Neural cell (in vitro differentiated cells): ENCODE measurements around the gene DENND1A. TPM values are rescaled to one million over a fixed set of nuclear protein-coding genes. Genes with fewer than 3 reads are reported as not detected.

Experiments
- H2AFZ ChIP-seq: fragments of 200-600, 300-800 bp; sonication (generic), shearing (Covaris generic); 2 replicates; pipeline ENCODE4 v1.6.0; 2014; ENCODE audit warnings: low read depth, mild to moderate bottlenecking, antibody characterized with exemption, low read length, moderate library complexity
- H3F3A ChIP-seq: fragments of 200-600 bp; shearing (Covaris generic); 2 replicates; pipeline ENCODE4 v1.6.1; 2016; ENCODE audit warnings: mild to moderate bottlenecking, moderate library complexity, mixed read lengths, antibody characterized with exemption, low read length; ENCODE audit not compliant: insufficient read depth, poor library complexity, severe bottlenecking
- H3K27ac ChIP-seq: fragments of 200-600, 300-800 bp; sonication (generic), shearing (Covaris generic); 2 replicates; pipeline ENCODE4 v1.5.1; 2014; ENCODE audit warnings: mild to moderate bottlenecking, low read length, moderate library complexity
- H3K27me3 ChIP-seq: fragments of 300-800, 200-600 bp; sonication (generic), shearing (Covaris generic); 2 replicates; pipeline ENCODE4 v1.6.0; 2014; ENCODE audit warnings: mild to moderate bottlenecking, low read depth, low read length, moderate library complexity; ENCODE audit not compliant: insufficient read depth
- H3K36me3 ChIP-seq: fragments of 300-800, 200-600 bp; sonication (generic), shearing (Covaris generic); 2 replicates; pipeline ENCODE4 v1.5.1; 2014; ENCODE audit warnings: mild to moderate bottlenecking, antibody characterized with exemption, low read length, moderate library complexity; ENCODE audit not compliant: insufficient read depth
- H3K4me2 ChIP-seq: fragments of 300-800, 200-600 bp; sonication (generic), shearing (Covaris generic); 2 replicates; pipeline ENCODE4 v1.6.0; 2014; ENCODE audit warnings: mild to moderate bottlenecking, low read length
- H3K4me3 ChIP-seq: fragments of 300-800, 200-600 bp; sonication (generic), shearing (Covaris generic); 2 replicates; pipeline ENCODE4 v1.5.1; 2014; ENCODE audit warnings: mild to moderate bottlenecking, low read length, moderate library complexity
- H3K79me2 ChIP-seq: fragments of 200-600 bp; shearing (Covaris generic); replicated peaks from 2 replicates; pipeline ENCODE4 v1.6.0; 2014; ENCODE audit warnings: mild to moderate bottlenecking, low read length, moderate library complexity; ENCODE audit not compliant: insufficient read depth
- H3K9ac ChIP-seq: fragments of 300-800, 200-600 bp; sonication (generic), shearing (Covaris generic); 2 replicates; pipeline ENCODE4 v1.6.1; 2016; ENCODE audit warnings: mild to moderate bottlenecking, low read length, mixed read lengths
- H3K9me2 ChIP-seq: fragments of 200-600 bp; shearing (Covaris generic); 2 replicates; pipeline ENCODE4 v1.6.1; 2016; ENCODE audit warnings: mild to moderate bottlenecking, low read length, mixed read lengths; ENCODE audit not compliant: insufficient read depth
- H3K9me3 ChIP-seq: fragments of 200-600, 300-800 bp; sonication (generic), shearing (Covaris generic); 2 replicates; pipeline ENCODE4 v1.6.1; 2016; ENCODE audit warnings: mild to moderate bottlenecking, mixed run types, low read length, moderate library complexity, mixed read lengths
- H4K20me1 ChIP-seq: fragments of 200-600 bp; shearing (Covaris generic); 2 replicates; pipeline ENCODE4 v1.6.1; 2016; ENCODE audit warnings: mild to moderate bottlenecking, mixed run types; ENCODE audit not compliant: insufficient read depth
- CTCF ChIP-seq: fragments of 450-650 bp; IDR thresholded peaks from 2 replicates; pipeline ENCODE4 v1.5.1; 2014; ENCODE audit warnings: antibody characterized with exemption, mild to moderate bottlenecking, moderate library complexity; ENCODE audit not compliant: poor library complexity, severe bottlenecking
- EP300 ChIP-seq: fragments of 450-650 bp; conservative IDR thresholded peaks from 2 replicates; pipeline ENCODE4 v1.6.1; 2014; ENCODE audit warnings: antibody characterized with exemption, mild to moderate bottlenecking, moderate library complexity; ENCODE audit not compliant: poor library complexity, severe bottlenecking
- EZH2 ChIP-seq: fragments of 200-600, 300-800 bp; shearing (Covaris generic), sonication (generic); IDR thresholded peaks from 2 replicates; pipeline ENCODE4 v1.6.1; 2014; ENCODE audit warnings: antibody characterized with exemption, low read length, borderline replicate concordance, mild to moderate bottlenecking; ENCODE audit not compliant: insufficient read depth, poor library complexity, severe bottlenecking
- MXI1 ChIP-seq: fragments of 450-650 bp; conservative IDR thresholded peaks from 2 replicates; pipeline ENCODE4 v1.6.1; 2014; ENCODE audit warnings: antibody characterized with exemption, mild to moderate bottlenecking; ENCODE audit not compliant: poor library complexity, severe bottlenecking
- POLR2AphosphoS5 ChIP-seq: IDR thresholded peaks from 2 replicates; pipeline ENCODE4 v1.6.1; 2012
- RAD21 ChIP-seq: fragments of 450-650 bp; conservative IDR thresholded peaks from 2 replicates; pipeline ENCODE4 v1.6.1; 2014; ENCODE audit warnings: antibody characterized with exemption, mild to moderate bottlenecking, moderate library complexity
- REST ChIP-seq: IDR thresholded peaks from 2 replicates; pipeline ENCODE4 v1.6.1; 2012; ENCODE audit warnings: borderline replicate concordance
- SMC3 ChIP-seq: fragments of 450-650 bp; conservative IDR thresholded peaks from 2 replicates; pipeline ENCODE4 v1.6.1; 2014; ENCODE audit warnings: antibody characterized with exemption, mild to moderate bottlenecking, moderate library complexity; ENCODE audit not compliant: poor library complexity
- TAF1 ChIP-seq: IDR thresholded peaks from 2 replicates; pipeline ENCODE4 v1.6.1; 2012; ENCODE audit warnings: low read depth
- polyA plus RNA-seq: library from polyadenylated mRNA; depleted of rRNA; stranded (reverse); fragments of >200 nt; gene quantifications from 2 replicates; pipeline ENCODE4 v1.2.3, GENCODE V29; 2014

DENND1A gene
- polyA plus RNA-seq, 1 donor from 2014 or later, result 2.3 TPM

- Histone ChIP-seq H2AFZ (peak overlapping the region; percentile 22), H3K4me3 (peak overlapping the region; percentile 38), H3K27me3 (no peaks in the 10 kb centered on the region), H4K20me1 (no peaks in the 10 kb centered on the region), H3K9me2 (no peaks in the 10 kb centered on the region), H3K9me3 (no peaks in the 10 kb centered on the region), H3K36me3 (no peaks in the 10 kb centered on the region), H3K79me2 (no peaks in the 10 kb centered on the region), H3K4me2 (peak overlapping the region; percentile 52), H3K27ac (peak overlapping the region; percentile 14), H3F3A (no peaks in the 10 kb centered on the region), H3K9ac (peak overlapping the region; percentile 9)
- TF ChIP-seq SMC3 (peak; percentile 27), RAD21 (peak; percentile 11), MXI1 (no peak)
Observed at GRCh38 chr9:123550797-123551196, 379.1 kb downstream of the DENND1A start.

GRCh38 chr9:123550012-123550411 lies 379.9 kb downstream of the DENND1A start:
- no peaks in the 10 kb centered on the region for H3K9me2 ChIP-seq
- H3K36me3 ChIP-seq, result no peaks in the 10 kb centered on the region
- no peak overlapping the region for H3K27ac ChIP-seq
- no peaks in the 10 kb centered on the region for H3K9me3 ChIP-seq
- no peaks in the 10 kb centered on the region for H3F3A ChIP-seq
- no peak overlapping the region for H3K9ac ChIP-seq
- H4K20me1 ChIP-seq, result no peaks in the 10 kb centered on the region
- no peak for TF ChIP-seq MXI1
- TF ChIP-seq SMC3, result no peak
- no peak for TF ChIP-seq TAF1
- TF ChIP-seq REST, result peak; percentile 5
- no peak for TF ChIP-seq EZH2
- H2AFZ ChIP-seq, result no peak overlapping the region
- H3K79me2 ChIP-seq, result no peaks in the 10 kb centered on the region
- no peak overlapping the region for H3K4me2 ChIP-seq
- no peaks in the 10 kb centered on the region for H3K27me3 ChIP-seq
- no peak overlapping the region for H3K4me3 ChIP-seq

- no peak overlapping the region for H3K4me2 ChIP-seq
Observed at GRCh38 chr9:123548741-123549545, 381.0 kb downstream of the DENND1A start.

More at GRCh38 chr9:123548741-123549545, 381.0 kb downstream of the DENND1A start:
- Histone ChIP-seq H3K9me2 (no peaks in the 10 kb centered on the region), H4K20me1 (no peaks in the 10 kb centered on the region), H3F3A (no peaks in the 10 kb centered on the region), H3K9me3 (no peaks in the 10 kb centered on the region), H3K9ac (no peak overlapping the region), H3K27ac (no peak overlapping the region), H2AFZ (no peak overlapping the region), H3K79me2 (no peaks in the 10 kb centered on the region), H3K27me3 (no peaks in the 10 kb centered on the region), H3K36me3 (no peaks in the 10 kb centered on the region), H3K4me3 (no peak overlapping the region)
- TF ChIP-seq EP300 (no peak), CTCF (no peak), SMC3 (no peak), MXI1 (no peak), POLR2AphosphoS5 (no peak), RAD21 (no peak), REST (no peak), EZH2 (no peak), TAF1 (no peak)
